A673 (cell line): ENCODE data around the gene HJV.

Experiments used
- EZH2 ChIP-seq: fragments of 200-600 bp; sonication (generic); IDR thresholded peaks from 2 replicates; pipeline ENCODE4 v1.6.1; 2017; ENCODE audit warnings: borderline replicate concordance, low read depth, mild to moderate bottlenecking, mixed read lengths, antibody characterized with exemption, low read length; ENCODE audit not compliant: poor library complexity, severe bottlenecking
- TF ChIP-seq, protein P1 (sequence below): fragments of 300-800, 200-600 bp; sonication (generic); conservative IDR thresholded peaks from 2 replicates; pipeline ENCODE4 v1.5.1; 2017; ENCODE audit warnings: low read depth, mild to moderate bottlenecking, antibody characterized with exemption, low read length, moderate library complexity, mixed read lengths

DNA sequence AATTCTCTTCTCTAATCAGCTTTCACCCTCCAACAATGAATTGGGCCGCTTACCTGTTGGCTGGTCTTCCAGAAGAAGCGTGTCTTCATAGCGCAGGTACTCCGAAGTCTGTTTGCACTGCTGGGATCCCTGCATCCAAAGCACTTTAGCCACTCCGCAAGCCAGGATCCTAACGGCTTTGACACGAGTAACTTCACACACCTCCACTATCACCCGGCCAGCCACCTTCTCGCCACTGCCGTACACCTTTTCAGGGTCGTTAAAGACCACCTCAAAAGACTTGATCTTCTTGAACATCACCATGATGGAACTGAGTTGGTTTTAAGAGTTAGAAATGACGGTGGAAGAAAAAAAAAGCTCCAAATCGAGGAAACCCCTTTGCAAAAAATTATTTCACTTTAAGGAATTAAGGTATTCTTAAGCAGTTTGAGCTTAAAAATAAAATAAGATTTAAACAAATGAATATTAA, 25.5 kb downstream of the HJV start:
- TF ChIP-seq EZH2 = no peak
- TF ChIP-seq, protein P1, sequence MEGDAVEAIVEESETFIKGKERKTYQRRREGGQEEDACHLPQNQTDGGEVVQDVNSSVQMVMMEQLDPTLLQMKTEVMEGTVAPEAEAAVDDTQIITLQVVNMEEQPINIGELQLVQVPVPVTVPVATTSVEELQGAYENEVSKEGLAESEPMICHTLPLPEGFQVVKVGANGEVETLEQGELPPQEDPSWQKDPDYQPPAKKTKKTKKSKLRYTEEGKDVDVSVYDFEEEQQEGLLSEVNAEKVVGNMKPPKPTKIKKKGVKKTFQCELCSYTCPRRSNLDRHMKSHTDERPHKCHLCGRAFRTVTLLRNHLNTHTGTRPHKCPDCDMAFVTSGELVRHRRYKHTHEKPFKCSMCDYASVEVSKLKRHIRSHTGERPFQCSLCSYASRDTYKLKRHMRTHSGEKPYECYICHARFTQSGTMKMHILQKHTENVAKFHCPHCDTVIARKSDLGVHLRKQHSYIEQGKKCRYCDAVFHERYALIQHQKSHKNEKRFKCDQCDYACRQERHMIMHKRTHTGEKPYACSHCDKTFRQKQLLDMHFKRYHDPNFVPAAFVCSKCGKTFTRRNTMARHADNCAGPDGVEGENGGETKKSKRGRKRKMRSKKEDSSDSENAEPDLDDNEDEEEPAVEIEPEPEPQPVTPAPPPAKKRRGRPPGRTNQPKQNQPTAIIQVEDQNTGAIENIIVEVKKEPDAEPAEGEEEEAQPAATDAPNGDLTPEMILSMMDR = no peak
